Measurements from ENCODE around the gene DISP3. TPM values are rescaled to one million over a fixed set of nuclear protein-coding genes. Genes with fewer than 3 reads are reported as not detected.

The DISP3 gene
- total and polyA plus RNA-seq, 9 donors: 0.08 to 0.36 (median 0.23) TPM; not detected in 5

DNA sequence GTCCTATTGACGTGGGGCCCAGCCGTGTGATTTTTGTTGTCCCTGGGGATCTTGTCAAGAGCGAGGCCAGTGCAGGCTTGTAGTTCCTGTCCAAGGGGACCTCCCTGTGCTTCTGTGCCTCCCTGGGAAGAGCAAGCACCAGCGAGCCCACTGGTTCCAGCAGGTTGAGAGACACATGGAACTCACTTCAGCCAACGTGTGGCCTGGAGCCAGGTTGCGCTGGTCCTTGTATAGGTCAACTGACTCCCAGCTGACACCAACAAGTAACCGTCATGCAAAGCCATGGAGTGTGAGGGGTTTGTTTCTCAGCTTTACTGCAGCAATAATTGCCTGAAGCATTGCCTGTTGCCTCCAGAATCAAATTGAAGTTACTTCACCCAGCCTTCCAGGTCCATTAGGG is 63.0 kb downstream of the DISP3 start:
- DNase-seq: no peak
- intact Hi-C loops (cut with DNase I): no loop called here
- 61 to 68% (median 63%) methylated on average over 7 of the region's 7 CpGs for WGBS, 3 donors
- no peak overlapping the region for H3K4me3 ChIP-seq
- no peak overlapping the region for H3K27ac ChIP-seq
- no peaks in the 10 kb centered on the region for H3K9me3 ChIP-seq
- H3K4me1 ChIP-seq (ENCODE audit: insufficient read depth): no peaks in the 10 kb centered on the region
- no peaks in the 10 kb centered on the region for H3K27me3 ChIP-seq
- TF ChIP-seq EP300 (IDR thresholded peaks at IDR 0.05): no peak
- TF ChIP-seq POLR2A (IDR thresholded peaks at IDR 0.05): no peak
- TF ChIP-seq, protein P1, sequence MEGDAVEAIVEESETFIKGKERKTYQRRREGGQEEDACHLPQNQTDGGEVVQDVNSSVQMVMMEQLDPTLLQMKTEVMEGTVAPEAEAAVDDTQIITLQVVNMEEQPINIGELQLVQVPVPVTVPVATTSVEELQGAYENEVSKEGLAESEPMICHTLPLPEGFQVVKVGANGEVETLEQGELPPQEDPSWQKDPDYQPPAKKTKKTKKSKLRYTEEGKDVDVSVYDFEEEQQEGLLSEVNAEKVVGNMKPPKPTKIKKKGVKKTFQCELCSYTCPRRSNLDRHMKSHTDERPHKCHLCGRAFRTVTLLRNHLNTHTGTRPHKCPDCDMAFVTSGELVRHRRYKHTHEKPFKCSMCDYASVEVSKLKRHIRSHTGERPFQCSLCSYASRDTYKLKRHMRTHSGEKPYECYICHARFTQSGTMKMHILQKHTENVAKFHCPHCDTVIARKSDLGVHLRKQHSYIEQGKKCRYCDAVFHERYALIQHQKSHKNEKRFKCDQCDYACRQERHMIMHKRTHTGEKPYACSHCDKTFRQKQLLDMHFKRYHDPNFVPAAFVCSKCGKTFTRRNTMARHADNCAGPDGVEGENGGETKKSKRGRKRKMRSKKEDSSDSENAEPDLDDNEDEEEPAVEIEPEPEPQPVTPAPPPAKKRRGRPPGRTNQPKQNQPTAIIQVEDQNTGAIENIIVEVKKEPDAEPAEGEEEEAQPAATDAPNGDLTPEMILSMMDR (IDR thresholded peaks at IDR 0.05): no peak
- H3K36me3 ChIP-seq: no peaks in the 10 kb centered on the region

DNA sequence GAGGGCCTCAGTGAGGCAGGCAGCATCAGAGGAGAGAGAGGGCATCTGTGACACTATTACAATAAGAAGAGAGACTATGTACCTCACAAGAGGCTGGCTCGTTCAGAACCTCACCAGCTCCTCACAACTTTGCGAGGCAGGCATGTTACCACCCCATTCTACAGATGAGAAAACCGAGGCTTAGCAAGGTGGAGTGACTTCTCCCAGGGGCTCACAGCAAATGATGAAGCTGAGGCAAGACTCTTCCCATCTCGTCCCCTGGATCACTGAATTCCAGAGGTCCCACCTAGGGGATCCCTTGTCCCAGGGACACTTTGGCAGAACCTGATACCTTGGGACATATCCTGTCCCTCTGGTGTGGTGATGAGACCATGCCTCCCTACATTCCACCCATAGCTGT is 64.4 kb downstream of the DISP3 start:
- WGBS, 3 donors: 62 to 66% (median 63%) methylated on average over 4 of the region's 4 CpGs

DNA sequence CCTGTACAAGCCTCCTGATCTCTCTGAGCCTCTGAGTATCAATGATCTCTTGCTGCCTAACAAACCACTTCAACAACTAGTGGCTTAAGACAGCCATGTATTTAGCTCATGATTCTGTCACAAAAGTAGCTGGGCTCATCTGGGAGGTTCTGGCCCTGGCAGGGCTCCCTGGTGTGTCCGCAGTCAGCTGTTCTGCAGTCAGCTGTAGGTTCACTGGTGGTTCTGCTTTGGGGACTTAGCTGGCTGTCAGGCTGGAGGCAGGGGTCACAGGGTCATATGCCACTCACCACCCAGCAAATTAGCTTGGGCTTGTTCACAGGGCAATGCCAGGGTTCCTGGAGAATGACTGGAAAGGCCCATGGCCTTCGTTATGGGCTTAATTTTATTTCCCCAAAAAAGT is 64.8 kb downstream of the DISP3 start:
- intact Hi-C loops (cut with DNase I): no loop called here
- H3K4me3 ChIP-seq: no peak overlapping the region
- H3K9me3 ChIP-seq: no peaks in the 10 kb centered on the region
- no peak overlapping the region for H3K27ac ChIP-seq
- 75 to 91% (median 76%) methylated on average over 2 of the region's 2 CpGs for WGBS, 3 donors
- DNase-seq: no peak
- H3K36me3 ChIP-seq: no peaks in the 10 kb centered on the region
- H3K4me1 ChIP-seq (ENCODE audit: insufficient read depth): no peaks in the 10 kb centered on the region
- no peaks in the 10 kb centered on the region for H3K27me3 ChIP-seq
- no peak for TF ChIP-seq EP300 (IDR thresholded peaks at IDR 0.05)
- TF ChIP-seq POLR2A (IDR thresholded peaks at IDR 0.05): no peak
- TF ChIP-seq, protein P1 (IDR thresholded peaks at IDR 0.05): no peak

More for the DNA sequence above, 64.4 kb downstream of the DISP3 start:
- Histone ChIP-seq H3K36me3 (no peaks in the 10 kb centered on the region), H3K27ac (no peak overlapping the region), H3K4me3 (no peak overlapping the region), H3K9me3 (no peaks in the 10 kb centered on the region), H3K27me3 (no peaks in the 10 kb centered on the region), H3K4me1 (ENCODE audit: insufficient read depth) (no peaks in the 10 kb centered on the region)
- TF ChIP-seq EP300 (IDR thresholded peaks at IDR 0.05): no peak
- TF ChIP-seq POLR2A (IDR thresholded peaks at IDR 0.05): no peak
- TF ChIP-seq, protein P1 (IDR thresholded peaks at IDR 0.05): no peak
- intact Hi-C loops (cut with DNase I): no loop called here
- no peak for DNase-seq

DNA sequence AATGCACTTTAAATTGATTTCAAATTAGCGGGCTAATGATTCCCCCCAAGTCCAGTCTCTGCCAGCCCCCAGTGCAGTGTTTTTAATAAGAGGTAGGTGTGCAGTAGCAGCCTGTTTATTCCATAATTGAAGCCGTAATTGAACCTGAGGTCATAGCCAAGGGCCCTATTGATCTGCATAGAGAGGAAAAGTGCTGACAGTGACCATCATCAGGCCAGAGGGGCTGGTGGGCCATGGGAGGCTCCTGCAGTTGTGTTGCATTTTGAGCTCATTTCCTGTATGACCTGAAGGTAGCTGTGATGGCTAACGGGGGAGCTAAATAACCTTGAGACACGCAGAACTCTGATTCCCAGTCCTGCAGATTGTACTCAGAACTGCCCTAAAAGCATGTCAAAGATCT is 67.5 kb downstream of the DISP3 start:
- Histone ChIP-seq H3K27me3 (no peaks in the 10 kb centered on the region), H3K9me3 (no peaks in the 10 kb centered on the region), H3K4me3 (no peak overlapping the region), H3K36me3 (no peaks in the 10 kb centered on the region), H3K4me1 (ENCODE audit: insufficient read depth) (no peaks in the 10 kb centered on the region), H3K27ac (no peak overlapping the region)
- TF ChIP-seq EP300 (IDR thresholded peaks at IDR 0.05) (no peak), POLR2A (IDR thresholded peaks at IDR 0.05) (no peak)
- TF ChIP-seq, protein P1 (IDR thresholded peaks at IDR 0.05): no peak
- 44 to 67% (median 46%) methylated on average over 4 of the region's 4 CpGs for WGBS, 3 donors
- intact Hi-C loops (cut with DNase I): no loop called here
- DNase-seq: no peak

Data from ovary (tissue), 9 donors.